ENCODE measurements around the gene CLEC10A. TPM values are rescaled to one million over a fixed set of nuclear protein-coding genes. Genes with fewer than 3 reads are reported as not detected.

The CLEC10A gene
- total RNA-seq, 3 donors from 2014 or later, result 2.8 to 15.8 (median 2.9) TPM

- H3K4me3 ChIP-seq, result no peak overlapping the region
- H3K27ac ChIP-seq, result no peak overlapping the region
- H3K9me3 ChIP-seq, result no peaks in the 10 kb centered on the region
- no peaks in the 10 kb centered on the region for H3K36me3 ChIP-seq
- no peak for DNase-seq (ENCODE audit: low spot score in 2 of 2)
- intact Hi-C loops (cut with DNase I; ENCODE audit: low total_unique reads), result no loop called here
- H3K4me1 ChIP-seq, result no peaks in the 10 kb centered on the region
- TF ChIP-seq, protein P1, sequence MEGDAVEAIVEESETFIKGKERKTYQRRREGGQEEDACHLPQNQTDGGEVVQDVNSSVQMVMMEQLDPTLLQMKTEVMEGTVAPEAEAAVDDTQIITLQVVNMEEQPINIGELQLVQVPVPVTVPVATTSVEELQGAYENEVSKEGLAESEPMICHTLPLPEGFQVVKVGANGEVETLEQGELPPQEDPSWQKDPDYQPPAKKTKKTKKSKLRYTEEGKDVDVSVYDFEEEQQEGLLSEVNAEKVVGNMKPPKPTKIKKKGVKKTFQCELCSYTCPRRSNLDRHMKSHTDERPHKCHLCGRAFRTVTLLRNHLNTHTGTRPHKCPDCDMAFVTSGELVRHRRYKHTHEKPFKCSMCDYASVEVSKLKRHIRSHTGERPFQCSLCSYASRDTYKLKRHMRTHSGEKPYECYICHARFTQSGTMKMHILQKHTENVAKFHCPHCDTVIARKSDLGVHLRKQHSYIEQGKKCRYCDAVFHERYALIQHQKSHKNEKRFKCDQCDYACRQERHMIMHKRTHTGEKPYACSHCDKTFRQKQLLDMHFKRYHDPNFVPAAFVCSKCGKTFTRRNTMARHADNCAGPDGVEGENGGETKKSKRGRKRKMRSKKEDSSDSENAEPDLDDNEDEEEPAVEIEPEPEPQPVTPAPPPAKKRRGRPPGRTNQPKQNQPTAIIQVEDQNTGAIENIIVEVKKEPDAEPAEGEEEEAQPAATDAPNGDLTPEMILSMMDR (IDR thresholded peaks at IDR 0.05), result no peak
- TF ChIP-seq POLR2AphosphoS5 (IDR thresholded peaks at IDR 0.05) (no peak), POLR2A (IDR thresholded peaks at IDR 0.05) (no peak)
- no peaks in the 10 kb centered on the region for H3K27me3 ChIP-seq
Measured at GRCh38 chr17:7084088-7084487, 4.0 kb upstream of the CLEC10A start.

DNA sequence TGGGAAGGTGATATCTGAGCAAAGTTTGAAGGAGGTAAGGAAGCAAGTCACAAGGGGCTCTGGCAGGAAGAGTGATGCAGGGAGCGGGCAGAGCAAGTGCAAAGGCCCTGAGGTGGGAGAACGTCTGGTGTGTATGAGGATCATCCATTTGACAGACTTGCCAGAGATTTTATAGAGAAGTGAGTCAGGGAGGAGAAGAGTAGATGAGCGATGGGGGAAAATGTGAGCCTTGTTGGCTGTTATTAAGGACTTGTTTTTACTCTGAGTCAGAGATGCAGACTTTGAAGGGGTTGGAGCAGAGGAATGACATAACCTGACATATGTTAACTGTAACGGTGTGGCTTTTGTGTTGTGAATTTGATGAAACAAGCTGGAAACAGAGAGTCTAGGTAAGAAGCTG, 3.5 kb upstream of the CLEC10A start:
- no peaks in the 10 kb centered on the region for H3K36me3 ChIP-seq
- H3K27ac ChIP-seq, result no peak overlapping the region
- TF ChIP-seq, protein P1 (IDR thresholded peaks at IDR 0.05), result no peak
- TF ChIP-seq POLR2A (IDR thresholded peaks at IDR 0.05) (no peak), POLR2AphosphoS5 (IDR thresholded peaks at IDR 0.05) (no peak)
- H3K27me3 ChIP-seq, result no peaks in the 10 kb centered on the region
- intact Hi-C loops (cut with DNase I; ENCODE audit: low total_unique reads), result no loop called here
- DNase-seq (ENCODE audit: low spot score in 2 of 2), result no peak
- no peaks in the 10 kb centered on the region for H3K4me1 ChIP-seq
- no peak overlapping the region for H3K4me3 ChIP-seq
- no peaks in the 10 kb centered on the region for H3K9me3 ChIP-seq

DNA sequence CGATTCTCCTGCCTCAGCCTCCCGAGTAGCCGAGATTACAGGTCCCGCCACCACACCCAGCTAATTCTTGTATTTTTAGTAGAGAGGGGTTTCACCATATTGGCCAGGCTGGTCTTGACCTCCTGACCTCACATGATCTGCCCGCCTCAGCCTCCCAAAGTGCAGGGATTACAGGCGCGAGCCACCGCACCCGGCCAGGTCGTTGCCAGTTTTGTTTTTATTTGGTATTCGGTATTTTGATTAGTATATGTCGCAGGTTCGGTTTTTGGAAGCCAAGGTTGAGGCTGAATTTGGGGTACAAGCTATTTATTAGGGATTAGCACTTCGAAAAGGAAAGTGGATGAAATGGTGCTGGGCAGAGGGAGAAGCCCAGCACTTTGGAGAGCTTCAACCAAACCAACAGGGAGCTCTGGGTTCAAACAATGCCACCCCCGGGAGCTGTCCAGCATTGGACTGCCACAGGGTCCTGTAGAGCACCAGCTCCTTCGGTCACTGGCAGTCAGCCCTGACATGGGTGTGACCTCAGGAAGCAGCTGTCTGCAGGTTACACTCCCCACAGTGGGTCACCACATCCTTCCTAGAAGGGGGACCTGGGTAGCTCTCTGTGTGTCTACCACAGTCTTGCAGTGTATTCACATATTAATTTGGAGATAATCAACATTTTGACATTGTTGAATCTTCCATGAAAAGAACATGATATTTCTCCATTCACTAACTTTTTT, 1.5 kb upstream of the CLEC10A start:
- Histone ChIP-seq H3K9me3 (no peaks in the 10 kb centered on the region), H3K36me3 (no peaks in the 10 kb centered on the region), H3K4me3 (no peak overlapping the region), H3K27ac (no peak overlapping the region), H3K27me3 (no peaks in the 10 kb centered on the region), H3K4me1 (no peaks in the 10 kb centered on the region)
- intact Hi-C loops (cut with DNase I; ENCODE audit: low total_unique reads), result no loop called here
- no peak for DNase-seq (ENCODE audit: low spot score in 2 of 2)
- TF ChIP-seq, protein P1 (IDR thresholded peaks at IDR 0.05), result no peak
- TF ChIP-seq POLR2AphosphoS5 (IDR thresholded peaks at IDR 0.05) (no peak), POLR2A (IDR thresholded peaks at IDR 0.05) (no peak)

GRCh38 chr17:7080456-7081041, 498 bp upstream of the CLEC10A start:
- Histone ChIP-seq H3K36me3 (no peaks in the 10 kb centered on the region), H3K4me3 (peak overlapping the region in 1 of 3 donors; percentile 16), H3K27me3 (no peaks in the 10 kb centered on the region), H3K9me3 (no peaks in the 10 kb centered on the region), H3K27ac (peak overlapping the region in 1 of 2 donors; percentile 19), H3K4me1 (no peaks in the 10 kb centered on the region)
- intact Hi-C loops (cut with DNase I; ENCODE audit: low total_unique reads), result no loop called here
- TF ChIP-seq POLR2A (IDR thresholded peaks at IDR 0.05), result no peak
- peak in 1 of 2 donors; percentile 49 for DNase-seq (ENCODE audit: low spot score in 2 of 2)

DNA sequence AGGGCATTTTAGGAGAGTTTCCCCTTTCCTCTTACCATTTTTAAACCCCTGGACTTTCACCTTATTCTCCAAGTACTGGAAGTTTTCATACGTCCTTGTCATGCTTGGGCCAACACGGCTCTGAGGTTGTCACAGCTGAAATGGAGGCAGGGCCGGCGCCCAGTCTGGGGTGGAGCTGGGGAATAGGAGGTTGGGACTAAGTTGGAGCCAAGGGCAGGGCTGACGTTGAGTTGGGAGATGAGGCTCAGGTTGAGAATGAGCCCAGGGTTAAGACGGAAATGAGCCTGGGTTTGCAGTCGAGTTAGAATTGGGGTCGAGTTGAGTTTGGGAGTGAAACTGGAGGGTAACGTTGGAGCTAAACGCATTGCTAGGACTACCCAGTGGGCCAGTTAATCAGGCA, 1.3 kb downstream of the CLEC10A start:
- Histone ChIP-seq H3K27ac (no peak overlapping the region), H3K36me3 (no peaks in the 10 kb centered on the region), H3K4me3 (no peak overlapping the region), H3K27me3 (no peaks in the 10 kb centered on the region), H3K9me3 (no peaks in the 10 kb centered on the region), H3K4me1 (no peaks in the 10 kb centered on the region)
- no peak for TF ChIP-seq POLR2A (IDR thresholded peaks at IDR 0.05)
- intact Hi-C loops (cut with DNase I; ENCODE audit: low total_unique reads), result no loop called here
- DNase-seq (ENCODE audit: low spot score in 2 of 2), result peak in 1 of 2 donors; percentile 33

DNA sequence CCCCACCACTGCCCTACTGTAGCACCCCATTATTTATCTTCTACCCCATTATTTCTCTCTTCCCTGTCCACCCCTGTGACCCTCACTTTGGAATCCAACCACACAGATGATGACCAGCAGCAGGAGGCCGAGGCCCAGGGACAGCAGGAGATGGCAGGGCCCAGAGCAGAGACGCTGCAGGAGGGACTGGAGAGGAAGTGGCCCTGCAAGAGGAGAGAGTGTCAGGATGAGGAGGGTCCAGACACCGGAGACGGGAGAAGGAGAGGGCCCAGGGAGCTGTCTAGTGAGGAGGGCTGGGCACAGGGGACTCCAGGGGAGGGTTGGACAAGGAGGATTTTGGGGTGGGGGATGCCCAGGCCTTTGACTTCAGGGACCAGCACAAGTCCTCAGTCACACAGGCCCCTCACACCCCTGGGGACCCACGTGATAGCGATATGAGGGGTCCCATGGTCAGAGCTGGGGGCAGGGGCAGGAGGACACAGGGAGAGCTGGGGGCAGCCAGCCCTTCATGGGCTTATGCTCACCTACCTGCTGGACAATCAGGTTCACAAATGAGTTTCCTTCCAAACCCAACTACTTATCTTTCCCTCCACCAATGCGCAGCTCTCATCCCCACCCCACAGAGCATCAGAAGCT, 2.0 kb downstream of the CLEC10A start:
- H3K27ac ChIP-seq, result no peak overlapping the region
- no peaks in the 10 kb centered on the region for H3K9me3 ChIP-seq
- H3K36me3 ChIP-seq, result no peaks in the 10 kb centered on the region
- DNase-seq (ENCODE audit: low spot score in 2 of 2), result peak in 1 of 2 donors; percentile 35
- no peaks in the 10 kb centered on the region for H3K27me3 ChIP-seq
- no peak overlapping the region for H3K4me3 ChIP-seq
- H3K4me1 ChIP-seq, result no peaks in the 10 kb centered on the region
- intact Hi-C loops (cut with DNase I; ENCODE audit: low total_unique reads), result no loop called here
- TF ChIP-seq POLR2A (IDR thresholded peaks at IDR 0.05) (no peak), POLR2AphosphoS5 (IDR thresholded peaks at IDR 0.05) (no peak)
- TF ChIP-seq, protein P1 (IDR thresholded peaks at IDR 0.05), result no peak
